Measurements from ENCODE around the gene THUMPD1.
"Not testable (repeated sequence)": the region's sequence is repeated elsewhere in the genome, so short reads cannot be mapped to it uniquely, and the experiment has no call there.

THUMPD1 gene

GRCh38 chr16:20711277-20711911 is 30.2 kb downstream of the THUMPD1 start:
- Mint-ChIP-seq H3K4me1 (no peaks in the 10 kb centered on the region), H3K27me3 (ENCODE audit: low read depth, poor library complexity) (peaks cover 9% of the 10 kb centered on the region)

GRCh38 chr16:20708129-20708528 is 33.5 kb downstream of the THUMPD1 start:
- peak; percentile 8 for DNase-seq

More at GRCh38 chr16:20711277-20711911, 30.2 kb downstream of the THUMPD1 start:
- no peaks in the 10 kb centered on the region for H3K9me3 Mint-ChIP-seq
- DNase-seq = no peak
- TF ChIP-seq CTCF (IDR thresholded peaks at IDR 0.05) = no peak
- no peak overlapping the region for H3K4me3 Mint-ChIP-seq
- H3K36me3 Mint-ChIP-seq (ENCODE audit: low read depth) = no peaks in the 10 kb centered on the region
- H3K27ac Mint-ChIP-seq = no peak overlapping the region

GRCh38 chr16:20707461-20707860 is 34.2 kb downstream of the THUMPD1 start:
- DNase-seq = no peak
- no peak for TF ChIP-seq CTCF (IDR thresholded peaks at IDR 0.05)
- Mint-ChIP-seq H3K36me3 (ENCODE audit: low read depth) (no peaks in the 10 kb centered on the region), H3K4me3 (no peak overlapping the region), H3K27ac (no peak overlapping the region), H3K27me3 (ENCODE audit: low read depth, poor library complexity) (peaks cover 15% of the 10 kb centered on the region), H3K9me3 (peaks cover 16% of the 10 kb centered on the region), H3K4me1 (no peaks in the 10 kb centered on the region)

More at GRCh38 chr16:20708129-20708528, 33.5 kb downstream of the THUMPD1 start:
- TF ChIP-seq CTCF (IDR thresholded peaks at IDR 0.05) = peak; percentile 33
- not testable (repeated sequence) for H3K36me3 Mint-ChIP-seq (ENCODE audit: low read depth); H3K4me1 Mint-ChIP-seq; H3K27ac Mint-ChIP-seq; H3K4me3 Mint-ChIP-seq
- Mint-ChIP-seq H3K27me3 (ENCODE audit: low read depth, poor library complexity) (peaks cover 15% of the 10 kb centered on the region), H3K9me3 (peaks cover 12% of the 10 kb centered on the region)

- not testable (repeated sequence) for H3K36me3 Mint-ChIP-seq (ENCODE audit: low read depth); H3K4me1 Mint-ChIP-seq; H3K4me3 Mint-ChIP-seq; DNase-seq; H3K27ac Mint-ChIP-seq
- H3K9me3 Mint-ChIP-seq = peaks cover 19% of the 10 kb centered on the region
- H3K27me3 Mint-ChIP-seq (ENCODE audit: low read depth, poor library complexity) = peaks cover 15% of the 10 kb centered on the region
These were observed 35.6 kb downstream of the THUMPD1 start for GRCh38 chr16:20705972-20706371.

GRCh38 chr16:20704281-20704680 is 37.3 kb downstream of the THUMPD1 start:
- H3K36me3 Mint-ChIP-seq (ENCODE audit: low read depth) = no peaks in the 10 kb centered on the region

GRCh38 chr16:20701692-20702091 is 39.9 kb downstream of the THUMPD1 start:
- H3K9me3 Mint-ChIP-seq = peaks cover 19% of the 10 kb centered on the region

More at GRCh38 chr16:20704281-20704680, 37.3 kb downstream of the THUMPD1 start:
- H3K27ac Mint-ChIP-seq = no peak overlapping the region
- H3K4me1 Mint-ChIP-seq = no peaks in the 10 kb centered on the region
- TF ChIP-seq CTCF (IDR thresholded peaks at IDR 0.05) = no peak
- no peak for DNase-seq
- peaks cover 15% of the 10 kb centered on the region for H3K27me3 Mint-ChIP-seq (ENCODE audit: low read depth, poor library complexity)
- H3K9me3 Mint-ChIP-seq = peaks cover 19% of the 10 kb centered on the region
- no peak overlapping the region for H3K4me3 Mint-ChIP-seq

GRCh38 chr16:20696618-20697017 is 45.0 kb downstream of the THUMPD1 start:
- Mint-ChIP-seq H3K4me3 (no peak overlapping the region), H3K27me3 (ENCODE audit: low read depth, poor library complexity) (no peaks in the 10 kb centered on the region), H3K9me3 (no peaks in the 10 kb centered on the region), H3K27ac (no peak overlapping the region), H3K4me1 (no peaks in the 10 kb centered on the region), H3K36me3 (ENCODE audit: low read depth) (no peaks in the 10 kb centered on the region)
- no peak for DNase-seq
- TF ChIP-seq CTCF (IDR thresholded peaks at IDR 0.05) = no peak

More at GRCh38 chr16:20701692-20702091, 39.9 kb downstream of the THUMPD1 start:
- H3K36me3 Mint-ChIP-seq (ENCODE audit: low read depth); DNase-seq; H3K4me3 Mint-ChIP-seq; H3K27ac Mint-ChIP-seq; H3K27me3 Mint-ChIP-seq (ENCODE audit: low read depth, poor library complexity); H3K4me1 Mint-ChIP-seq: not testable (repeated sequence)
